GM19455 (cell line): ENCODE data around the gene XPO6.
"Not testable (repeated sequence)": the region's sequence is repeated elsewhere in the genome, so short reads cannot be mapped to it uniquely, and the experiment has no call there.

ENCODE experiments used
- ATAC-seq: cut with Tn5 transposase; IDR thresholded peaks from one replicate; pipeline ENCODE4 v1.9.1; 2021; ENCODE audit not compliant: unreplicated experiment

XPO6 gene

GRCh38 chr16:28118637-28119036 lies 93.1 kb downstream of the XPO6 start:
- ATAC-seq: no peak

- no peak for ATAC-seq
These were observed 94.6 kb downstream of the XPO6 start for GRCh38 chr16:28117168-28117565.

GRCh38 chr16:28115866-28116265 lies 95.9 kb downstream of the XPO6 start:
- ATAC-seq: not testable (repeated sequence)

- ATAC-seq: no peak
These were observed 98.9 kb downstream of the XPO6 start for GRCh38 chr16:28112908-28113307.

- ATAC-seq: no peak
These were observed 100.8 kb downstream of the XPO6 start for GRCh38 chr16:28110977-28111376.

- no peak for ATAC-seq
These were observed 101.3 kb downstream of the XPO6 start for GRCh38 chr16:28110479-28110878.

- ATAC-seq: no peak
These were observed 101.7 kb downstream of the XPO6 start for GRCh38 chr16:28110074-28110473.

- ATAC-seq: no peak
These were observed 103.0 kb downstream of the XPO6 start for GRCh38 chr16:28108590-28109247.

GRCh38 chr16:28107232-28107631 lies 104.5 kb downstream of the XPO6 start:
- ATAC-seq: no peak

GRCh38 chr16:28106467-28107215 lies 105.1 kb downstream of the XPO6 start:
- ATAC-seq: no peak

GRCh38 chr16:28105954-28106353 lies 105.8 kb downstream of the XPO6 start:
- no peak for ATAC-seq

GRCh38 chr16:28105297-28105696 lies 106.5 kb downstream of the XPO6 start:
- no peak for ATAC-seq

GRCh38 chr16:28104404-28104803 lies 107.4 kb downstream of the XPO6 start:
- no peak for ATAC-seq

GRCh38 chr16:28103516-28104170 lies 108.1 kb downstream of the XPO6 start:
- ATAC-seq: no peak

GRCh38 chr16:28101533-28101890 lies 110.3 kb downstream of the XPO6 start:
- ATAC-seq: no peak

- no peak for ATAC-seq
These were observed 110.8 kb downstream of the XPO6 start for GRCh38 chr16:28100810-28101532.

GRCh38 chr16:28098959-28099945 lies 112.5 kb downstream of the XPO6 start:
- ATAC-seq: no peak

GRCh38 chr16:28098171-28098958 lies 113.4 kb downstream of the XPO6 start:
- ATAC-seq: no peak
